Endothelial cell of umbilical vein (primary cell): ENCODE results near the gene MATN1. TPM values are rescaled to one million over a fixed set of nuclear protein-coding genes. Genes with fewer than 3 reads are reported as not detected.

ENCODE experiments used
- BruUV-seq: library from RNA; stranded (reverse); fragments of 400-500 nt; replicated peaks from 2 replicates; lab custom pipeline; 2021; lab: Mats Ljungman, UMichigan
- CTCF ChIA-PET: fragments of 300-600, 350-600 bp; sonication (Branson Sonifier 250); formaldehyde crosslinking; loops from one replicate; lab custom pipeline; 2021; ENCODE audit warnings: antibody characterized with exemption, inconsistent platforms; lab: Charles Lee
- POLR2A ChIA-PET: fragments of 300-600, 350-600 bp; sonication (Branson Sonifier 250); formaldehyde crosslinking; loops from one replicate; lab custom pipeline; 2021; ENCODE audit warnings: antibody characterized with exemption, inconsistent platforms; lab: Charles Lee
- DNase-seq: peaks from one replicate; pipeline ENCODE4 v3.0.0-alpha.2; 2011; ENCODE audit warnings: low read depth, low spot score
- FAIRE-seq: peaks from 2 replicates; lab custom pipeline; 2011; peaks lifted over from hg19 to GRCh38; lab: Jason Lieb, UNC
- H2AFZ ChIP-seq: 2 replicates; pipeline ENCODE4 v1.6.0; 2012; ENCODE audit warnings: low read depth, low read length, control low read depth, inconsistent platforms
- H3K27ac ChIP-seq: 2 replicates; pipeline ENCODE4 v1.5.1; 2011; ENCODE audit warnings: low read depth, mild to moderate bottlenecking, control low read depth, low read length, moderate library complexity; ENCODE audit not compliant: insufficient read depth
- H3K27me3 ChIP-seq, 2 experiments: 2 replicates each; pipeline versions ENCODE4 v1.6.0 to v1.6.1; 2011; ENCODE audit warnings: low read length in 2 of 2, mixed read lengths in 1 of 2; ENCODE audit not compliant: control insufficient read depth in 2 of 2, insufficient read depth in 2 of 2
- H3K36me3 ChIP-seq, 2 experiments: 2 replicates in 1 of 2; 3 replicates in 1 of 2; pipeline ENCODE4 v1.5.1; 2011; ENCODE audit warnings: low read length in 2 of 2, mild to moderate bottlenecking in 1 of 2, moderate library complexity in 1 of 2; ENCODE audit not compliant: control insufficient read depth in 2 of 2, insufficient read depth in 2 of 2; ENCODE audit errors: extremely low read depth in 1 of 2
- H3K4me1 ChIP-seq: 3 replicates; pipeline ENCODE4 v1.5.1; 2011; ENCODE audit warnings: mild to moderate bottlenecking, low read length; ENCODE audit not compliant: control insufficient read depth, insufficient read depth; ENCODE audit errors: extremely low read depth
- H3K4me2 ChIP-seq: 2 replicates; pipeline ENCODE4 v1.6.1; 2011; ENCODE audit warnings: low read length, control low read depth, mixed read lengths; ENCODE audit not compliant: insufficient read depth
- H3K4me3 ChIP-seq, 3 experiments: fragments of 200-600 bp in 1 of 3; sonication (generic), shearing (Covaris generic) in 1 of 3; replicated peaks in 1 of 3; 2 replicates each; pipeline ENCODE4 v1.5.1; 2011 to 2016; ENCODE audit warnings: control low read depth in 3 of 3, low read length in 3 of 3, mild to moderate bottlenecking in 2 of 3, inconsistent platforms in 1 of 3, low read depth in 1 of 3, moderate library complexity in 1 of 3; ENCODE audit not compliant: insufficient read depth in 1 of 3
- H3K79me2 ChIP-seq: 2 replicates; pipeline ENCODE4 v1.6.0; 2012; ENCODE audit warnings: low read length, inconsistent platforms; ENCODE audit not compliant: control insufficient read depth, insufficient read depth
- H3K9ac ChIP-seq: replicated peaks from 2 replicates; pipeline ENCODE3; 2011; ENCODE audit warnings: low read length, control low read depth; ENCODE audit not compliant: insufficient read depth; ENCODE audit errors: extremely low read depth
- H3K9me1 ChIP-seq: replicated peaks from 3 replicates; pipeline ENCODE4 v1.6.0; 2011; ENCODE audit warnings: mild to moderate bottlenecking, low read length; ENCODE audit not compliant: control insufficient read depth, insufficient read depth; ENCODE audit errors: extremely low read depth
- H3K9me3 ChIP-seq: replicated peaks from 2 replicates; pipeline ENCODE4 v1.5.1; 2012; ENCODE audit warnings: low read length, inconsistent platforms; ENCODE audit not compliant: control insufficient read depth, insufficient read depth
- H4K20me1 ChIP-seq: replicated peaks from 2 replicates; pipeline ENCODE3; 2011; ENCODE audit warnings: mild to moderate bottlenecking, low read length; ENCODE audit not compliant: control insufficient read depth, insufficient read depth; ENCODE audit errors: extremely low read depth
- EZH2 ChIP-seq: IDR thresholded peaks from 2 replicates; pipeline ENCODE4 v1.6.1; 2012; ENCODE audit warnings: borderline replicate concordance, low read depth, mild to moderate bottlenecking, moderate library complexity, low read length, inconsistent platforms; ENCODE audit not compliant: severe bottlenecking
- FOS ChIP-seq: IDR thresholded peaks from 2 replicates; pipeline ENCODE4 v1.6.1; 2011; ENCODE audit warnings: mild to moderate bottlenecking, low read length, moderate library complexity, borderline replicate concordance; ENCODE audit not compliant: insufficient read depth
- GATA2 ChIP-seq: IDR thresholded peaks from 2 replicates; pipeline ENCODE4 v1.7.0; 2011; ENCODE audit warnings: low read depth, mild to moderate bottlenecking, moderate library complexity, mixed read lengths, low read length; ENCODE audit not compliant: insufficient read length, insufficient read depth
- JUN ChIP-seq: IDR thresholded peaks from 2 replicates; pipeline ENCODE4 v1.6.1; 2011; ENCODE audit warnings: borderline replicate concordance, low read depth; ENCODE audit not compliant: insufficient read length, insufficient read depth
- MYC ChIP-seq: IDR thresholded peaks from one replicate; pipeline ENCODE4 v1.6.1; 2011; ENCODE audit warnings: mild to moderate bottlenecking, low read depth, low read length
- POLR2A ChIP-seq: IDR thresholded peaks from 2 replicates; pipeline ENCODE4 v1.6.1; 2012; ENCODE audit warnings: low read depth, mild to moderate bottlenecking, control low read depth, low read length
- POLR2AphosphoS5 ChIP-seq: IDR thresholded peaks from 2 replicates; pipeline ENCODE4 v1.6.1; 2012; ENCODE audit warnings: low read depth, mild to moderate bottlenecking, control low read depth, low read length, moderate library complexity; ENCODE audit not compliant: insufficient read depth
- dilution Hi-C: fragments of 300-500 bp; cut with MboI; formaldehyde crosslinking; loops from one replicate; pipeline ENCODE4 v1.15.0; 2019; ENCODE audit warnings: low sequenced_read_pairs; ENCODE audit not compliant: extremely low pct_ligation_motif_present
- intact Hi-C: fragments of 100-400 bp; cut with micrococcal nuclease; formaldehyde crosslinking; loops from one replicate; pipeline ENCODE4 v1.10.0; 2022
- polyA plus RNA-seq, 4 experiments: library from polyadenylated mRNA; depleted of rRNA in 3 of 4; stranded (reverse) in 3 of 4; unstranded in 1 of 4; fragments of >200 nt; gene quantifications; 2 replicates each; pipeline versions ENCODE4 v1.2.1 to v1.2.3, GENCODE V29; 2011 to 2012; ENCODE audit warnings: missing spikeins in 1 of 4
- total RNA-seq: library from RNA; stranded (reverse); gene quantifications from 2 replicates; pipeline ENCODE4 v1.2.3, GENCODE V29; 2021
- TF ChIP-seq, protein P1 (sequence below): IDR thresholded peaks from 2 replicates; pipeline ENCODE4 v1.6.1; 2011; ENCODE audit not compliant: insufficient read depth, insufficient read length
- TF ChIP-seq, protein P2 (sequence below), 2 donors: IDR thresholded peaks; 1 replicate in 1 of 2; 2 replicates in 1 of 2; pipeline ENCODE4 v1.5.1; 2011; ENCODE audit warnings: low read length in 2 of 2, mild to moderate bottlenecking in 2 of 2, moderate library complexity in 2 of 2, control low read depth in 1 of 2, inconsistent platforms in 1 of 2, low read depth in 1 of 2; ENCODE audit not compliant: insufficient read depth in 1 of 2; ENCODE audit errors: extremely low read depth in 1 of 2

MATN1 gene
- total and polyA plus RNA-seq, 2 donors (not counting 3 experiments of a cell fraction or from before 2014, with no cell fraction given), result 0.29 to 0.36 TPM

DNA sequence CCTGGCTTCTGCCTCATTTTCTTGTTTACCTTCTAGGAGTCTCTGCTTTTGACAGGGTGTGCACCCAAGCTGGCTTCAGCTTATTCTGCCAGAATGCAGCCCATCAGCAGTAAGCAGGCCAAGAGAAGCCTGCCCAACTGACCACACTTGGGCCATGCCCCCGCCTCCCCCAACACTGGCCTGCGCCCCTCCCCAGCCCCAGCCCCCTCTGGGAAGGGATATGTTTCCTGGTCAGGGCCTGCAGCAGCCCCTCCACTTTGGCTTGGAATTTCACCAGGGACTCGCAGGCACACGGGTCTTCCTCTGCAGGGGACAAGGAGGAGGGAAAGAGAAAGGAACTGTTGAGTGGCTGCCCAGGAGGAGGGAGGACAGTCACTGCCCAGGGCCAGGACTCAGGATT lies 9.4 kb downstream of the MATN1 start:
- Histone ChIP-seq H4K20me1 (no peaks in the 10 kb centered on the region), H3K79me2 (no peaks in the 10 kb centered on the region), H3K4me3 (no peak overlapping the region), H3K4me2 (no peak overlapping the region), H3K27ac (no peak overlapping the region), H3K9me3 (no peaks in the 10 kb centered on the region), H3K9ac (no peak overlapping the region), H3K9me1 (no peaks in the 10 kb centered on the region), H3K27me3 (peaks cover 0 to 3% of the 10 kb centered on the region in 2 experiments), H3K36me3 (no peaks in the 10 kb centered on the region), H2AFZ (no peak overlapping the region), H3K4me1 (peaks cover 4% of the 10 kb centered on the region)
- ChIA-PET CTCF (no interaction called here), POLR2A (no interaction called here)
- DNase-seq (no peak), FAIRE-seq (no peak)
- intact Hi-C loops (no loop called here), dilution Hi-C loops (no loop called here)
- no TSS peak for BruUV-seq
- TF ChIP-seq FOS (no peak), POLR2AphosphoS5 (no peak), EZH2 (no peak), POLR2A (no peak), MYC (no peak), JUN (no peak), GATA2 (no peak)
- TF ChIP-seq, protein P1, sequence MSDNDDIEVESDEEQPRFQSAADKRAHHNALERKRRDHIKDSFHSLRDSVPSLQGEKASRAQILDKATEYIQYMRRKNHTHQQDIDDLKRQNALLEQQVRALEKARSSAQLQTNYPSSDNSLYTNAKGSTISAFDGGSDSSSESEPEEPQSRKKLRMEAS, result no peak
- TF ChIP-seq, protein P2, sequence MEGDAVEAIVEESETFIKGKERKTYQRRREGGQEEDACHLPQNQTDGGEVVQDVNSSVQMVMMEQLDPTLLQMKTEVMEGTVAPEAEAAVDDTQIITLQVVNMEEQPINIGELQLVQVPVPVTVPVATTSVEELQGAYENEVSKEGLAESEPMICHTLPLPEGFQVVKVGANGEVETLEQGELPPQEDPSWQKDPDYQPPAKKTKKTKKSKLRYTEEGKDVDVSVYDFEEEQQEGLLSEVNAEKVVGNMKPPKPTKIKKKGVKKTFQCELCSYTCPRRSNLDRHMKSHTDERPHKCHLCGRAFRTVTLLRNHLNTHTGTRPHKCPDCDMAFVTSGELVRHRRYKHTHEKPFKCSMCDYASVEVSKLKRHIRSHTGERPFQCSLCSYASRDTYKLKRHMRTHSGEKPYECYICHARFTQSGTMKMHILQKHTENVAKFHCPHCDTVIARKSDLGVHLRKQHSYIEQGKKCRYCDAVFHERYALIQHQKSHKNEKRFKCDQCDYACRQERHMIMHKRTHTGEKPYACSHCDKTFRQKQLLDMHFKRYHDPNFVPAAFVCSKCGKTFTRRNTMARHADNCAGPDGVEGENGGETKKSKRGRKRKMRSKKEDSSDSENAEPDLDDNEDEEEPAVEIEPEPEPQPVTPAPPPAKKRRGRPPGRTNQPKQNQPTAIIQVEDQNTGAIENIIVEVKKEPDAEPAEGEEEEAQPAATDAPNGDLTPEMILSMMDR (IDR thresholded peaks at IDR 0.05; ENCODE audit: extremely low read depth in 1 of 2, insufficient read depth in 1 of 2, low read depth in 1 of 2, low read length in 2 of 2), result no peak
